Hematopoietic multipotent progenitor cell treated with erythropoietin and hydrocortisone succinate and interleukin-3 and kit ligand, for 8 days (in vitro differentiated cells): Measurements from ENCODE around the gene STYXL2.
A peak's percentile ranks its signal among the peaks of the same experiment; 100 is the strongest.

Experiments used
- DNase-seq: peaks from one replicate; pipeline ENCODE4 v3.0.0-alpha.2; 2015

The STYXL2 gene

DNA sequence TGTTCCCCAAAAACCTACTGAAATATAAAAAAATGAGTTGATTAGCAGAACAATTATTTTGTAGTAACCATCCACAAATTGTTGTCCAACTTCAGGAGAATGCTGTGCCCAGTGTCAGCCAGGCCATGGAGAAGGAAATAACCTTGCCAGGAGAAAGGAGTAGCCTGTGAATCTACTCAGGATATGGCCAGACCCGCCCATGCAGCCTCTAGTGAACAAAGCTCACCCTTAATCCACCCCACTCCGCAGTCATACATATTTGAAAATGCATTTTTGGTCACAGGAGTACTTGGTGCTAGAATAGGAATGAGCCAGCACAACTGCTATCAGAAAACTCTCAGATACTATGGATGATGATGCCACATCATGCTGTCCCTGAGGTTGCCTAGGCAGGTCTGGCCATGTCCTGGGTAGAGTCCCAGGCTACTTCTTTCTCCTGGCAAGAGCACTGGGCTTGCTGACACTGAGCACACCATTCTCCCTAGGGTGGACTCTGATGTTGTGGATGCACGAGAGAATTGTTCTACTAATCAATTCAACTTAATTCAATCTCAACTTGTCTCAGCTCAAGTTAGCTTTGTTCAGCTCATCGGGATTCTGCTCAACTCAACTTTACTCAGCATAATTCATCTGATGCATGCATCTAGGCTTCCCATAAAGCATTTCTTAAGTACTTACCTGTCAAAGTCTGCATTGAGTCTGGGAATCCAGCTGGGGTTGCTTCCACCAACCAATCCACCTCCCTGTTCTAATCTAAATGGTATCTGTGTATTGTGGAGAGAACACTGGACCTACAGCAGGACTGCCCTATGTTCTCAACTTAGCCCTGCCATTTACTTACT lies 18.2 kb downstream of the STYXL2 start:
- no peak for DNase-seq

DNA sequence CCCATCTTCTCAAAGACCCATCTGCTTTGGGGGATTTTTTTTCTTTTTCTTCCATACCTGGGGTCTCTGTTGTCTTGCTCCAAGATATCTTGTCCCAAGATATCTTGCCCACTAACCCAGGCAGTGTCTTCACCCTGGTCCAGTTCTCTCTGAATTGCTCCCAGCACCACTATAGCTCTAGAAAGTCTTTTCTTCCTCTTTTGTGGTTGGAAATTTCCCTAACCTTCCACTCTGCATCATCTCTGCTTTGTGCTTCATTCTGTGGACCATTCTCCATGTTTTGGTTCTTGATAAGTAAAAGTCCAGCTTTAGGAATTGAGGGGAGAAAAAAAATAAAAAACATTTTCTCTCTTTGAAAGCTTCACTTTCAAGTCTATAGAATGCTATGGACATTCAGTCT lies 20.9 kb downstream of the STYXL2 start:
- DNase-seq: no peak

DNA sequence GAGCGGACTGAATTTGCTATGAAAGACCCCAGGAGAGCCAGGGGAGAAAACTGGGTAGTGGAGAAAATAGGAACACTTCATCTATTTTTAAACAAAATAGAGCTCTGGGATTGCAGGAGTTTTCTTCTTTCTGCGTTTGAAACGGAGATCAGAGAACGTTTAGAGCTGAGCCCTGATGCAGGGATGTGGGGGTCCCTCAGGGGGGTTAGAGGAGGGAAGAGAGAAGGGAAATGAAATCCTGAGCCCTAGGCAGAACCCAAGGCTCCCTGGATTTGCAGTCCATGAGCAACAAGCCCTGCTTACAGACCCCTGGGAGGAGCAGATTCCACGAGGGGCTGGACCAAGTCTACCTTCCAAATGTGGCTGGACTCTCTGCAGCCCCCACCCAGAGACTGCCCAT lies 21.8 kb downstream of the STYXL2 start:
- no peak for DNase-seq

DNA sequence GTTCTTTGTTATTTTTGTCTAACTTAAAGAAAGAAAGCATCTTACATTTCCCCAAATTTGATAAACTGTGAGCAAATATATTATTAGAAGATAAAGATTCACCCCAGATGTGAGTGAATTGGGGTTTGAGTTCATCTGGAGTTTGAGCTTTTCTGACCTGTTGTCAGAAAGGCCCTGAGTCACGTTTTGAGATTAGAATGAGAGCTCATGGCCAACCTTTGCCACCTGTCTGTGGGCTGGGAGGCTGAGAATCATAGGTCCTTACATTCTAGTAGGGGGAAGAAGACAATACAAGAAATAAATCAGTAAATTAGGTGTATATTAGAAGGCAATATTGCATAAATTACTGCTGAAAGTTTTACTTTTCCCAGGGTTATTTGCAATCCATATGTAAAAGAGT lies 22.3 kb downstream of the STYXL2 start:
- no peak for DNase-seq

DNA sequence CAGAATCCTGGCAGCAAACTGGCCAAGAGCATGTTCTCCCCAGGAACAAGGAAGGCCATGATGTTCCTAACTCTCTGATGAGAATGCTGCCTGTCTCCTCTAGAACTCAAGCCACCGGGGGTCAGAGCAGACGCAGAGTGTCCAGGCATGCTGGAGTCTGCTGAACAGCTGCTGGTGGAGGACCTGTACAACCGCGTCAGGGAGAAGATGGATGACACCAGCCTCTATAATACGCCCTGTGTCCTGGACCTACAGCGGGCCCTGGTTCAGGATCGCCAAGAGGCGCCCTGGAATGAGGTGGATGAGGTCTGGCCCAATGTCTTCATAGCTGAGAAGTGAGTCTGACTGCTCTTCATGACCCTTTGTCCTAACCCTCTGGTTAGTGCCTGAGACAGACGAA lies 23.4 kb downstream of the STYXL2 start:
- no peak for DNase-seq

DNA sequence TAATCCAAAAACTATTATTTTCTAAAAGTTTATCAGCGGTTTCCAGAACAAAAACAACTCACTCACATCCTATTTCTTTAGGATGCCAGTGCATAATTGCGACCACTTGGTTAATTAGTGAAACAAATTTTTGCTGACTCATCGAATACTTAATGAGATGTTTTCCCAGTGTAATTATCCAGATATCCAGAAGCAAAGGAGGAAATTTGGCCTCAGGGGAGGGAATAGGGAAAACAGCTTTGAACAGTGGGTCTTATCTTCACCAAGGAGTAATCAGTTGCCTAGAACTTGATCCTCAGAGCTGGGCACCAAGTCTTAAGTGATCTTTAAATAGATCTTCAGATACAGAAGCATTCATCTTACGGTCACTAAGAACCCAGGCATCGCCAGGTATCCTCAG lies 24.3 kb downstream of the STYXL2 start:
- DNase-seq: no peak

DNA sequence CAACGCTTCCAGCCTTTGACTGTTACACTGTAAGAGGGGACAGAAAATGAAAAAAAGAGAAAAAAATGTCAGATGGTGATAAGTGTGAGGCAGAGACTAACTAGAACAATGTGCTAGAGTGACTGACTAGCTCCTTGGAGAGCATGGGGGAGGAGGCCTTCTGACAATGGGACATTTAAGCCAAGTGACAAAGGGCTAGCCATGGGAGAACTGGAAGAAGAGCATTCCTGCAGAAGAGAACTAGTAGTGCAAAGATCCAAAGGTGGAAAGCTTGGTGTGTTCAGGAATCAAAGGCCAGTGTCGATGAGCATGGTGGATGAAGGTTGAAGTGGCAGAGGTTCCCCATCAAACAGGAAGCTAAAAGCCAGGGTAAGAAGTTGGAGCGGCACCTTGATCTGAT lies 25.8 kb downstream of the STYXL2 start:
- DNase-seq: no peak

DNA sequence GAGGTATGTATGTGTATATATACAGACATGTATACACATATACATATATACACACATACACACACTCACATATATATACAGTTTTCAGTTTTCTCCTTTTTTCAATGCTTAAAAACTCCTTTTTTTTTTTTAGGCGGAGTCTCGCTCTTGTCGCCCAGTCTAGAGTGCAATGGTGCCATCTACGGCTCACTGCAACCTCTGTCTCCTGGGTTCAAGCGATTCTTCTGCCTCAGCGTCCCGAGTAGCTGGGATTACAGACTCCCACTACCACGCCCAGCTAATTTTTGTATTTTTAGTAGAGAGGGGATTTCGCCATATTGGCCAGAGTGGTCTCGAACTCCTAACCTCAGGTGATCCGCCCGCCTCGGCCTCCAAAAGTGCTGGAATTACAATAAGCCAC lies 27.0 kb downstream of the STYXL2 start:
- no peak for DNase-seq

DNA sequence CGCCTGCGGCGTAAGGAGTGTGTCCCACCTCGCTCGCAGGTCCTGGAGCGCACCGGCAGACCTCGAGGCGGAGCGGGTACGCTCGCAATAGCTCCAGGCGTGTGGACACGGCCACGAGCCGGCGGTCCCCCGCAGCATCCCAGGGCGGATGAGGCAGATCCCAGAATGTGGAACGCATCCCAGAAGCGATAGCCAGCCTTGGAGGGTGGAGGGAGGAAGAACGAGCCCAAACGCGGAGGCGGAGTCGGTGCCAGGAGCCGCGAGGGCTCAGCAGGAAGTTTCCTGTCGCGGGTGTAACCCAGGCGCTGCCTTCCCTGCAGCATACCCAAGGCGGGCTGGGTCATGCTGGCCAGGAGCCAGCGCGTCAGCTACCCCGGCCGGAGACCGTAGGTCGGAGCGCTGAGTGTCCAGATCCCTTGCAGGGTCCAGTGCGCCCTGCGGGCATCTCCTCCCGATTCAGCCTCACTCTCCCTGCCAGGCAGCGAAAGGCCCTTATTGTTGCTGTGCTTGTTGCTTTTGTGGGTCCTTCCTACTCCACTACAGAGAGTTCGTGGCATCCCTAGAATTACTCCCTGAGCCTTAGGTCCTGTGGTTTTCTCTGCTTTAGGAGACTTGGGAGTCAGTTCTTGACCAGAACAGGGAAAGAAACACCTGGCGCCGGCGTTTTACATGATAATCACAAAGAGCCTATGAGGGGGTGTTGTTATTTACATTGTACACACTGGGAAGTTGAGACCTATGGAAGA lies 27.7 kb downstream of the STYXL2 start:
- DNase-seq: no peak

DNA sequence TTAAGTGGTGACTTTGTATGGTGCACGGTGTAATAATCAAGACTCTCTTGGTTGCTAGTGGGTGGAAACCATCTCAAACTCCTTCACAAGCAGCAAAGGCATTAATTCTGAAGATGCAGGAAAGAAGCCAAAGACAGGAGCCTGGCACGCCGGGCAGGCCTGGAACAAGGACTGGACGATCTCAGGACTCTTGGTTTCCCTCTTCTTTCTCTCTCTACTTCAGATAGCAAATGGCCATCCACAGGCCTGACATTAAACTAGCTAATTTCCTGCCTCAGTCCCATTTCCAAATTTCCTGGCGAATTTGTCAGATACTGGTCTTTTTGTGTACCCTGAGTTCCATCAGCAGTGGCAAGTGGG lies 28.2 kb downstream of the STYXL2 start:
- no peak for DNase-seq

DNA sequence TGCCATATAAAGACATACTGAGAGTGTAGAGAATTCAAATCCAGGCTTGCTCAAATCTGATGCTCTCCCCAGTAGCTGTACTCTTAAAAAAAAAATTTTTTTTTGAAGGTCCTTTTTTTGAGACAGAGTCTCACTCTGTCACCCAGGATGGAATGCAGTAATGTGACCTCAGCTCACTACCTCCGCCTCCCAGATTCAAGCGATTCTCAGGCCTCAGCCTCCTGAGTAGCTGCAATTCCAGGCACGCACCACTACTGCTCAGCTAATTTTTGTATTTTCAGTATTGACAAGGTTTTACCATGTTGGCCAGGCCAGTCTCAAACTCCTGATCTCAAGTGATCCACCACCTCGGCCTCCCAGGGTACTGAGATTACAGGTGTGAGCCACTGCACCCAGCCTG lies 28.7 kb downstream of the STYXL2 start:
- no peak for DNase-seq

DNA sequence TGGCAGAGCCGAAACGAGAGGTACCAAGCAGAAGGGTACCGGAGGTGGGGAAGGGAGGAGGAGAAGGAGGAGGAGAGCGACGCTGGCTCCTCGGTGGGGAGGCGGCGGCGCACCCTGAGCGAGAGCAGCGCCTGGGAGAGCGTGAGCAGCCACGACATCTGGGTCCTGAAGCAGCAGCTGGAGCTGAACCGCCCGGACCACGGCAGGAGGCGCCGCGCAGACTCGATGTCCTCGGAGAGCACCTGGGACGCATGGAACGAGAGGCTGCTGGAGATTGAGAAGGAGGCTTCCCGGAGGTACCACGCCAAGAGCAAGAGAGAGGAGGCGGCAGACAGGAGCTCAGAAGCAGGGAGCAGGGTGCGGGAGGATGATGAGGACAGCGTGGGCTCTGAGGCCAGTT lies 32.4 kb downstream of the STYXL2 start:
- DNase-seq: no peak

DNA sequence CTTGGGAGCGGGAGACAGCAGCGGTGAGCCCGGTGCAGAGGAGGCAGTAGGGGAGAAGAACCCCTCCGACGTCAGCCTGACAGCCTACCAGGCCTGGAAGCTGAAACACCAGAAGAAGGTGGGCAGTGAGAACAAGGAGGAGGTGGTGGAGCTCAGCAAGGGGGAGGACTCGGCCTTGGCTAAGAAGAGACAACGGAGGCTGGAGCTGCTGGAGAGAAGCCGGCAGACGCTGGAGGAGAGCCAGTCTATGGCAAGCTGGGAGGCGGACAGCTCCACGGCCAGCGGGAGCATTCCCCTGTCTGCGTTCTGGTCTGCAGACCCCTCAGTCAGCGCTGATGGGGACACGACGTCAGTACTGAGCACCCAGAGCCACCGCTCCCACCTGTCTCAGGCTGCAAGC lies 32.9 kb downstream of the STYXL2 start:
- DNase-seq: no peak

DNA sequence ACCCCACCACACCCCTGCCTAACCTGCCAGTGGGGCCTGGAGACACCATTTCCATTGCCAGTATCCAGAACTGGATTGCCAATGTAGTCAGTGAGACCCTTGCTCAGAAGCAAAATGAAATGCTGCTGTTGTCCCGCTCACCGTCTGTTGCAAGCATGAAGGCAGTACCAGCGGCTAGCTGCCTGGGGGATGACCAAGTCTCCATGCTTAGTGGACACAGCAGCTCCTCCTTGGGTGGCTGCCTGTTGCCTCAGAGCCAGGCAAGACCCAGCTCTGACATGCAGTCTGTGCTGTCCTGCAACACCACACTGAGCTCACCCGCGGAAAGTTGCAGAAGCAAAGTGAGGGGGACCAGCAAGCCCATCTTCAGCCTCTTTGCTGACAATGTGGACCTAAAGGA lies 33.4 kb downstream of the STYXL2 start:
- no peak for DNase-seq

DNA sequence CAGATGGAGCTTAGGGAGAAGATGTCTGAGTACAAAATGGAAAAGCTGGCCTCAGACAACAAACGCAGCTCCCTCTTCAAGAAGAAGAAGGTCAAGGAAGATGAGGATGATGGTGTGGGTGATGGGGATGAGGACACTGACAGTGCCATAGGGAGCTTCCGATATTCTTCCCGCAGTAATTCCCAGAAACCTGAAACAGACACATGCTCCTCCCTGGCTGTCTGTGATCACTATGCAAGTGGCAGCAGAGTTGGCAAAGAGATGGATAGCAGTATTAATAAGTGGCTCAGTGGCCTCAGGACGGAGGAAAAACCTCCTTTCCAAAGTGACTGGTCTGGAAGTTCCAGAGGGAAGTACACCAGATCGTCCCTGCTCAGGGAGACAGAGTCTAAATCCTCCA lies 33.8 kb downstream of the STYXL2 start:
- no peak for DNase-seq

DNA sequence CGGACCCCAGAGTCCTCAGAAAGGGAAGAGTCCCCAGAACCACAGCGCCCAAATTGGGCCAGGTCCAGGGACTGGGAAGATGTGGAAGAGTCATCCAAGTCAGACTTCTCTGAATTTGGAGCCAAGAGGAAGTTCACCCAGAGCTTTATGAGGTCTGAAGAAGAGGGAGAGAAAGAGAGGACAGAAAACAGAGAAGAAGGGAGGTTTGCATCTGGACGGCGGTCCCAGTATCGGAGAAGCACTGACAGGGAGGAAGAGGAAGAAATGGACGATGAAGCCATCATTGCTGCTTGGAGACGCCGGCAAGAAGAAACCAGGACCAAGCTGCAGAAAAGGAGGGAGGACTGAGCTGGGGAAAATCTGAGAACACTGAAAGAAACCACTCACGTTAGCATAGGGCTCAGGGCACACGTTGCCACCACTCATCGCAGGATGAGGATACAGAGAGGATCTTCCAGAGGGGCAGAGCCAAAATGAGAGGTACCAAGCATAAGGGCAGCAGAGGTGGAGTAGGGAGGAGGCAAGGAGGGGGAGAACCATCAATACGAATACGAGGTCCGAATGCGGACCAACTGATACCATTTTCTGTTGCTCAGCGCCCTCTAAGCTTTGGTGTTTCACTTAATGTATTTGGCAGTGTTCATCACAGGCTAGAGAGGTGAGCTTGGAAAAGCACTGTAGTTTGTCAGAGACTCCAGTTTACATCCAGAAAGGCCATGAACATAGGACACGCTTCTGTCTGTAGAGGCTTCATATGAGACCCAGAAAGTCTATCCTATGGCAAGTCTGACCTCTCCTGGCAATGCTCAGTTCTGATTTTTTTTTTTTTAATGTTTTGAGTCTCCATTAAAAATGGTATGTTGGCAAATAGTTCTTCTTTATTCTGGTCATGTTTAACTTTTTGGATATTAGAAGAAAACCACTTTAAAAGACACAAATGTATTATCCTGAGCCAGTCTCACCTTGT lies 34.7 kb downstream of the STYXL2 start:
- no peak for DNase-seq

DNA sequence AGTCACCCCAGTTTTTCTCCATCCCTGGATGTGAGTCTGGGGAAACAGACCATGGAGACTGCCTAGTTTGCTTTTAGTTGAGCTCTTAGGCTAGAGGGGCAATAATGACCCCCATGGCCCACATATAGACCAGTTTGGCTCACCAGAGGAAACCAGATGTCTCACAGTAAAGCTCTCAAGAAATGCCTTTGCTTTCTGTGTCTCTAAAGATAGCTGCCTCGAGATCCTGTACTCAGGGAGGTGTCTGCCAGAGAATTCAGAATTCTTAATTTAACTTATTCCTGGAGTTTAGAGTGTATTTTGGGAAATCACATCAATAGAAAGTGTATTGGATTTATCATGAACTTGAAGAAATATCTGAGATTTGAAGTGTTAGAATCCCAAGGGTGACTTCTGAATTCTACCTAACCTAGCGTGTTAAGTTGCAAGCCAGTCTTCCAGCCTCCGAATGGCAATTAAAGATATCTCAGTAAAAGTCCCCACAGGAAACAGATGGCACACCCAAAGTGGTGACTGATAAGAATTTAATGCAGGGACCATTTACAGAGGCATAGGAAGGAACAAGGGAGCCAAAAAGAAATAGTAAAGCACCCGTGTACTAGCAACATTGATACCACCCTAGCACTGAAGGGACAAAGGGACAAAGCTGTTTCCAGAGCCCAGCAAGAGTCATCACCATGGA lies 37.1 kb downstream of the STYXL2 start:
- peak; percentile 78 for DNase-seq

DNA sequence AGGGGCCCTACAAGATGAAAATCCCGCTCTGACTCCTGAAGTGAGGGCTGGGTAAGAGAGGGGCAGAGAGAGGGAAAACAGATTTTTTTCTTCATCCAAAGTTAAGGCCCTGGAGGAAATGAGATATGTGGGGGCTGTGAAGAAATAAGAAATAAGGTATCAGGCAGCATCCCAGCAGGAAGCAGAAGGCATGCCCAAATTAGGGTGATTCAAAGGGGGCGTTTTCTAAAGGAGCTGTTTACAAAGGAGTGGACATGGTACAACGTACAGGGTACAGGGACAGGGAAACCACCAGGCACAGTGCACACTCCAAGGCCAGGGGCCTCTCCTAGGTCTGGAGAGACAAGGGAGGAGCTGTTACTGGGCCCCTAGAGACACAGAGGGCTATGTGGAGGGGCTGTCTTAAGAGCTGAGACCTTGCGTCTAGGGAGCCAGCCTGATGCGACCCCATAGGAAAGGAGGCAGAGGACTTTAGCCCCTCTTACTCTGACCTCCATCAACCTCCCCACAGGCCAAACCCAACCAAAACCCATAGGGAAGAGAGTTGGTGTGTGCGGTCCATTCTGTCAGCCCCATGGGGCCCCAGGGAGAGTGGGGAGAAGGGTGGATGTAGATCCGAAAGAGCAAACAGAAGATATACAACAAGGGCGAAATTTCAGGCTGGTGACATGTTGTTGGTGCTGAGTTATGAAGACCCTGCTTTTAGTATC lies 38.6 kb downstream of the STYXL2 start:
- no peak for DNase-seq

DNA sequence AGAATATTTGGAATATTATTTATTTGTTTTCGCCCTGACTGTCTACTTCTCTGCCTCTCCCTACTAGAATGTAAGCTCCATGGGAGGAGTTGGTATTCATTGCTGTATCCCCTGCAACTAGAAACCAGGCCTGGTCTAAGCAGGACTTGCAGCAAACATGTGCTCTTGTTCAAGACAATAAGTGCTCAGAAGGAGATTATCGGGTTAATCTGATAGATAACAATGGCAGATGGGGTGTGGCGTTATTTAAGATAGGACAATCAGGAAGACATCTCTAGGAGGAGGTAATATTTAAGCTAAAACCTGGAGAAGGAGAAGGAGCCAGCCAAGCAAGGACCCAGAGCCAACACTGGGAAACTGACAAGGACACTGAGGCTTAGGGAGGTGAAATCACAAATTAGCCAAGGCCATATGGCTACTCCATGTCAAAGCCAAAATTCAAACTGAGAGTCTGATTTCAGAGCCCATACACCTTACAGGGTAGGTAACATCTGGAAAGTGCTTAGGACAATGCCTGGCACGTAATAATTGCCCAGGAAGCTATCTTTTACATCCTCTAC lies 41.5 kb downstream of the STYXL2 start:
- no peak for DNase-seq

DNA sequence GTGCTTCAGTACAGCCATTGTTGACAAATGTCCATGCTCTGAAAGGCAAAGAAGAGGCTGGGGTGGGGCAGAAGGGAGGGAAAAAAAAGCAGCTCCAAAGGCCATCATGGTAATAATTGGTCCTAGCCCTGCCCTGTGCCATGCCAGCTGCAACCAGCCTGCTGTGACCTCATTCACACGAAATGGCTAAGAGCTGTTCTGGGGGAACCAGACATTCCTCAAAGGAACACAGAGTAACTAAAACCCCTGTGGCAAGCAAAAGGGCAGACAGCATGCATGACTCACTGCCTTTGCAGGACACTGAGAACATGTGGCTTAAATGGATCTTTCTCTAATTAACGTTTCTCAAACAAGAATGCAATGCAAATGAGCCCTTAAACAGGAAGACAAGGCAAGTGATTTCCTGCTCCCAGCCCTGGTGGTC lies 42.3 kb downstream of the STYXL2 start:
- DNase-seq: no peak

DNA sequence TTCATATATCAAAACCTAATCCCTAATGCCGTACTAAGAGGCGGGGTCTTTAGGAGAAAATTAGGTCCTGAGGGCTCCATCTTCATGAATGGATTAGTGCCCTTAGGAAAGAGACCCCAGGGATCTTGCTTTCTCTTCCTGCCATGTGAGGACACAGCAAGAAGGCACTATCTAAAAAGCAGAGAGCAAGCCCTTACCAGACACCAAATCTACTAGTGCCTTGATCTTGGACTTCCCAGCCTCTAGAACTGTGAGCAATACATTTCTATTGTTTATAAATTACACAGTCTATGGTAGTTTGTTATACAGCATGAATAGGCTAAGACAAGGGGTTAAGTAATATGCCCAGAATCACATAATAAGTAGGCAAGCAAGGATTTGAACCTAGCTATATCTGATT lies 42.9 kb downstream of the STYXL2 start:
- no peak for DNase-seq

DNA sequence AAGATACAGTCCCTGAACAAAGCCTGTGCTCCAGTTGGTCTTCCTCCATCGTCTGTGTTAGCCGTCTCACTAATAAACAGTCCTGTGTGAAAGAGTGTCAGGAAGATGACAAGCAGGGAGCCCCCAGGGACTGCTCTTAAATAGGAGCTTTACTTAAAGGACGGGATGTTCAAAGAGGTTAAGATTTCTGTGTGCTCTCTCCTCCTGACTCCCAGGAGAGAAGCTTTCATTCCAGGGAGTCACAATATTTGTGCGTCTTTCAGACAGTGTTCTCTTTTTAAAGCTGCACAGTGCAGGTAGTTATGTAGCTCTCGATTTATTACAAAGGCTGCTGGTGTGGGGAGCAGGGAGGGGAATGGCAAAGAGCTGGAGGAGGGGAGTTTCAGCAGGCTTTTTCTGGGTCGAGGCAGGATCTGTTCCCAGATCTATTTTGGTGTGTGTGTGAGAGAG lies 43.5 kb downstream of the STYXL2 start:
- DNase-seq: no peak
